PC-3 (cell line): ENCODE data around the gene TOM1L2.

Experiments
- CTCF ChIP-seq: fragments of 300-600 bp; sonication (generic); conservative IDR thresholded peaks from 2 replicates; pipeline ENCODE4 v1.5.1; 2017; ENCODE audit warnings: antibody characterized with exemption, low read depth, mild to moderate bottlenecking, low read length
- EZH2 ChIP-seq: fragments of 300-600 bp; sonication (generic); IDR thresholded peaks from one replicate; pipeline ENCODE4 v1.6.1; 2017; ENCODE audit warnings: antibody characterized with exemption, mild to moderate bottlenecking, low read length; ENCODE audit not compliant: unreplicated experiment
- EZH2phosphoT487 ChIP-seq: fragments of 300-600 bp; sonication (generic); IDR thresholded peaks from 2 replicates; pipeline ENCODE4 v1.6.1; 2018; ENCODE audit warnings: mild to moderate bottlenecking, antibody characterized with exemption, low read length, borderline replicate concordance

GRCh38 chr17:18008496-18009268, 36.5 kb upstream of the TOM1L2 start:
- TF ChIP-seq CTCF (no peak), EZH2 (no peak), EZH2phosphoT487 (no peak)
